Vagina (tissue), 2 donors: ENCODE data around the gene PDE2A.

ENCODE experiments used
- CTCF ChIP-seq, 3 experiments: fragments of 450-650 bp in 2 of 3; fragments of 200-600 bp in 1 of 3; sonication (generic) in 1 of 3; IDR thresholded peaks; one replicate each; pipeline ENCODE4 v1.5.1; 2017 to 2019; ENCODE audit warnings: antibody characterized with exemption in 3 of 3, mild to moderate bottlenecking in 2 of 3, moderate library complexity in 2 of 3
- POLR2A ChIP-seq, 2 donors: fragments of 450-650 bp; IDR thresholded peaks; one replicate each; pipeline ENCODE4 v1.6.1; 2017; ENCODE audit warnings: antibody characterized with exemption in 2 of 2, mild to moderate bottlenecking in 2 of 2, moderate library complexity in 2 of 2
- POLR2AphosphoS5 ChIP-seq, 2 donors: sonication (generic); formaldehyde crosslinking; IDR thresholded peaks; one replicate each; pipeline ENCODE4 v1.9.0; 2017; ENCODE audit warnings: antibody characterized with exemption in 2 of 2, mild to moderate bottlenecking in 2 of 2, low read depth in 1 of 2; ENCODE audit not compliant: insufficient read depth in 1 of 2

- TF ChIP-seq POLR2A (IDR thresholded peaks at IDR 0.05): no peak
- TF ChIP-seq POLR2AphosphoS5 (IDR thresholded peaks at IDR 0.05; ENCODE audit: insufficient read depth in 1 of 2, low read depth in 1 of 2): no peak
- no peak for TF ChIP-seq CTCF (IDR thresholded peaks at IDR 0.05)
These were observed 14.3 kb upstream of the PDE2A start for GRCh38 chr11:72688486-72688885.
